GM12874 (cell line): ENCODE data around the gene CNOT1.

Experiments used
- CTCF ChIP-seq: IDR thresholded peaks from 2 replicates; pipeline ENCODE4 v1.5.1; 2011; ENCODE audit warnings: low read depth, mild to moderate bottlenecking, control low read depth, low read length, moderate library complexity; ENCODE audit not compliant: insufficient read depth

The CNOT1 gene

GRCh38 chr16:58647107-58647506 is 17.5 kb upstream of the CNOT1 start:
- no peak for TF ChIP-seq CTCF

- no peak for TF ChIP-seq CTCF
These were observed 15.3 kb upstream of the CNOT1 start for GRCh38 chr16:58644765-58645487.

GRCh38 chr16:58644108-58644507 is 14.5 kb upstream of the CNOT1 start:
- TF ChIP-seq CTCF, result no peak

- TF ChIP-seq CTCF, result no peak
These were observed 11.3 kb upstream of the CNOT1 start for GRCh38 chr16:58640949-58641348.

- TF ChIP-seq CTCF, result no peak
These were observed 10.2 kb upstream of the CNOT1 start for GRCh38 chr16:58639836-58640235.

GRCh38 chr16:58639230-58639629 is 9.6 kb upstream of the CNOT1 start:
- TF ChIP-seq CTCF, result no peak

- TF ChIP-seq CTCF, result no peak
These were observed 8.8 kb upstream of the CNOT1 start for GRCh38 chr16:58638148-58639036.
